Cardiac muscle cell (in vitro differentiated cells and primary cell): Measurements from ENCODE around the gene JAKMIP1. TPM values are rescaled to one million over a fixed set of nuclear protein-coding genes. Genes with fewer than 3 reads are reported as not detected.

Experiments
- DNase-seq, 2 donors: peaks; one replicate each; pipeline versions ENCODE4 v3.0.0 to v3.0.0-alpha.2; 2010 to 2017; ENCODE audit warnings: low read depth in 1 of 2, low spot score in 1 of 2
- H3K27ac ChIP-seq: fragments of 200-600 bp; sonication (generic); 2 replicates; pipeline ENCODE4 v1.5.1; 2016
- H3K27me3 ChIP-seq: fragments of 200-600 bp; sonication (generic); 2 replicates; pipeline ENCODE4 v1.6.0; 2016; ENCODE audit warnings: control low read depth
- H3K36me3 ChIP-seq: fragments of 200-600 bp; sonication (generic); 2 replicates; pipeline ENCODE4 v1.5.1; 2016; ENCODE audit warnings: control low read depth
- H3K4me1 ChIP-seq: fragments of 200-600 bp; sonication (generic); 2 replicates; pipeline ENCODE4 v1.8.1; 2017; ENCODE audit warnings: low read depth, mild to moderate bottlenecking, mixed run types
- H3K4me3 ChIP-seq: fragments of 200-600 bp; sonication (generic); 2 replicates; pipeline ENCODE4 v1.5.1; 2016; ENCODE audit warnings: mild to moderate bottlenecking
- H3K9me3 ChIP-seq: fragments of 200-600 bp; sonication (generic); 2 replicates; pipeline ENCODE4 v1.5.1; 2017; ENCODE audit warnings: low read depth, mild to moderate bottlenecking, control low read depth
- CTCF ChIP-seq: IDR thresholded peaks from 2 replicates; pipeline ENCODE4 v1.5.1; 2012; ENCODE audit warnings: low read depth, mild to moderate bottlenecking, low read length
- polyA plus RNA-seq: library from polyadenylated mRNA; unstranded; fragments of >200 nt; fragmentation: Nextera tagmentation; extraction: Ambion mirVana; gene quantifications from 2 replicates; pipeline ENCODE4 v1.2.1, GENCODE V29; 2016
- total RNA-seq: library from RNA; depleted of rRNA; stranded (reverse); fragments of >200 nt; gene quantifications from 2 replicates; pipeline ENCODE4 v1.2.3, GENCODE V29; 2016

Gene JAKMIP1
- total and polyA plus RNA-seq, 2 experiments from 2014 or later: 0.68 to 1.2 TPM

- DNase-seq: no peak
- Histone ChIP-seq H3K27me3 (no peaks in the 10 kb centered on the region), H3K27ac (no peak overlapping the region), H3K4me3 (no peak overlapping the region), H3K4me1 (no peaks in the 10 kb centered on the region), H3K9me3 (no peaks in the 10 kb centered on the region), H3K36me3 (no peaks in the 10 kb centered on the region)
- TF ChIP-seq CTCF: no peak
Observed at GRCh38 chr4:6137027-6137746, 63.2 kb downstream of the JAKMIP1 start.

DNA sequence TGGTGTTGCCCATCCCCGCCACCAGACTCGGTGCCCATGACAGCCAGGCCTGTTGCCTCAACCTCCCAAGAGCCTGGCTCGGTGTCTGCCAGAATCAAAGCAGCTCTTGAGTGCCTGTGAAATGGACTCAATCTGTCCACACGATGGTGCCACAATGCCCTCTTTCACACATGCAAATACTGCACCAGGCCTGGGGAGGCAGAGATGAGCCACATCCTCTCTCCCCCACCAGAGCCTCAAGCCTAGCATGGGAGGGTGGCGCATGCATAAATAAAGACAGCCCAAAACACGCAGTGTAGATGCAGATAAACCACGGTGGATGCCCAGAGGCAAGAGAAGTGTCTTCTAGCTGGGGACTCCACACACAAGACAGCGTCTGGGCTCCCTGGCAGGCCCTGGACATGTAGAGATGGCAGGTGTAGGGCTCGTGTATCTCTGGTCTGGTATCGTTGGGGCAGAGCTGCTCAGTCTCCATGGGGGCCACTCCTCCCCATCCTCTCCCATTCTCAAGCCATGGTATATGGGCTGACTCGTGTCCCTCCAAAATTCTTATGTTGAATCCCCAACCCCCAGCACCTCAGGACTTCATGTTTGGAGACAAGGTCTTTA, 65.6 kb downstream of the JAKMIP1 start:
- H3K4me1 ChIP-seq: no peaks in the 10 kb centered on the region
- no peaks in the 10 kb centered on the region for H3K27me3 ChIP-seq
- no peak overlapping the region for H3K27ac ChIP-seq
- TF ChIP-seq CTCF: no peak
- no peaks in the 10 kb centered on the region for H3K36me3 ChIP-seq
- H3K9me3 ChIP-seq: no peaks in the 10 kb centered on the region
- no peak for DNase-seq
- H3K4me3 ChIP-seq: no peak overlapping the region

DNA sequence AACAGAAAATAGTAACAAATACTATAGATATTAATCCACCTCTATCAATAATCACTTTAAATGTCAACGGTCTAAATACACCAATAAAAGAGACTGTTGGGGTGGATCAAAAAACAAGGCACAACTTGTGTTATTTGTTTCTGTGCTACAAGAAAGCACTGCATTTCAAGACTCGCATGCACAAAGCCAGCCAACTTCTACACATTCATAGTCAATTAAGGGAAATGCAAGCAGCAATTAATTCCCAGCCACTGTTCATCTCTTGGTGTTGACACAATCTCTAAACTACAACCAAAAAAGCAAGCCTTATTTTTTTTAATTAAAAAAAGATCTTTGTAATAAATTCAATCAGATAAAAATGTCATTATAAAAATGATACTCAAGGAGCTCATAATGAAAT, 67.6 kb downstream of the JAKMIP1 start:
- no peak overlapping the region for H3K27ac ChIP-seq
- TF ChIP-seq CTCF: no peak
- no peak for DNase-seq
- H3K9me3 ChIP-seq: no peaks in the 10 kb centered on the region
- H3K27me3 ChIP-seq: no peaks in the 10 kb centered on the region
- no peaks in the 10 kb centered on the region for H3K4me1 ChIP-seq
- no peaks in the 10 kb centered on the region for H3K36me3 ChIP-seq
- H3K4me3 ChIP-seq: no peak overlapping the region

DNA sequence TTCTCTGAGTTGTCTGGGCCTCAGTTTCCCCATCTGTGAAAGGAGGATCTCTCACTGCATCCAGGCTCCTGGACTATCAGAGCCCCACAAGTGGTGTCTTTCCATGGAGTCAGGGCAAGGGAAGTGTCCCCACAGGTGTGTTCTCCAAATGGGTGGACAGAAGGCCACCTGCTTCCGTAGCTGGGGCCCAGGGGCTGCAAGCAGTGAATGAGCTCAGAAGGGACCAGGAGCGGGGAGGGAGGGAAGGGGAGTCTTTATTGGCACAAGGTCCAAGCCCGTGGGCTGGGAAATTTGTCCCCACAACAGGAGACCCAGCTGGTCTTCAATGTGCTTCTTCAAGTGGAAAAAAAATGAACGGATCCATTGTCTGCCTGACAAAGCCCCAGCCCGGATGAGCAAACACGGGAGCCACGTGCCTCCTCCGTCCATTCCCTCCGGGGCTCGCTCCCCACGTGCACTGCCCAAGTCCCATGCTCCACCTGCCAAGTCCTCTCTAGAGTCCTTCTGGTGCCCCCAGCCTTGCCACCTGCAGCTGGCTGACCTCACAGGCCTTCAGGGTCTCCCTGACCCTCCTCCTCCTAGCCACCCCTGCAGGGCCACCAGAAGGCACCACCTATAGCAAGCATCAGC, 72.0 kb downstream of the JAKMIP1 start:
- Histone ChIP-seq H3K4me1 (no peaks in the 10 kb centered on the region), H3K36me3 (no peaks in the 10 kb centered on the region), H3K4me3 (no peak overlapping the region), H3K9me3 (no peaks in the 10 kb centered on the region), H3K27me3 (no peaks in the 10 kb centered on the region), H3K27ac (no peak overlapping the region)
- no peak for TF ChIP-seq CTCF
- no peak for DNase-seq

DNA sequence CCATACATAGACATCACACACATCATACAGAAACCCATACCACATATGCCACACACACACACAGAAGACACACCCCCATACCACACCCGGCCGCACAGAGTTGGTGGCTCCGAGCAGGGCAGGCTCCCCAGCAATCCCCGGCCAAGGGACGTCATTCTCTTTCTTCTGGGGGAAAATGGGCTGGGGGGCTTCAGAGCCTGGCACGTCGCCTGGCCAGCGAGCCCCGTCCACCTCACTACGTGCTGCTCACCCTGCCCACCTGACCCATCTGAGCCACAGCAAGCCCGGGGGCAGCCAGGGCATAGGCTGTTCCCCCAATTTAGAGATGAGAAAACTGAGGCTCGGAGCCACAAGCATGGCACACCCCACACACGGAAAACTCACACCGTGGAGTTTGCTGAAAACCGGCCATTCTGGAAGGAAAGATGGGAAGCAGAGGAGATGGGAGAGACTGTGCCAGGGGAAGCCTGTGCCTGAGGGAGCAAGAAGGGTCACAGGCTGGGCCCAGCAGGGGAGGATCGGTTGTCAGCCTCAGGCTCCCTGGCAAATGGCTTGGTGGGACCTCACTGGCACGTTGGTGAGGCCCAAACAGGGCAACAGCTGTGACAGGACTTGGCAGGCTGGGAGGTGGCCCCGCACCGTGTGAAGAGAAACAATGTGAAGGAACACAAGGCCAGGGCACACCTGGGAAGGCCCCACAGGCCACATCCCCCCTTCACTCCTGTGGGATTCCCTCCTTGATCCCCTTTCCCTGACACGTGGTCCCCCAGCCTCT, 73.2 kb downstream of the JAKMIP1 start:
- H3K36me3 ChIP-seq: no peaks in the 10 kb centered on the region
- H3K9me3 ChIP-seq: no peaks in the 10 kb centered on the region
- H3K27me3 ChIP-seq: no peaks in the 10 kb centered on the region
- no peak overlapping the region for H3K4me3 ChIP-seq
- H3K27ac ChIP-seq: no peak overlapping the region
- no peak for DNase-seq
- no peaks in the 10 kb centered on the region for H3K4me1 ChIP-seq
- TF ChIP-seq CTCF: no peak
